WTC11 (cell line): ENCODE results near the gene MRPL33. TPM values are rescaled to one million over a fixed set of nuclear protein-coding genes. Genes with fewer than 3 reads are reported as not detected.

ENCODE experiments used
- total RNA-seq: library from RNA; stranded (reverse); gene quantifications from 3 replicates; pipeline ENCODE4 v1.2.3, GENCODE V29; 2021

MRPL33 gene
- total RNA-seq, 1 experiment from 2014 or later, result 52.5 TPM

Other genes starting within 250 kb of the MRPL33 start
- 31.1 to 34.2 TPM (median 33.2 TPM) in 3 replicates for gene ZNF512, start 188.7 kb upstream of the MRPL33 start, total RNA-seq
- 1.9 to 2.9 TPM (median 2.0 TPM) in 3 replicates for gene CCDC121, start 142.7 kb upstream of the MRPL33 start, total RNA-seq
- 35.9 to 38.4 TPM (median 37.8 TPM) in 3 replicates for gene GPN1, start 142.7 kb upstream of the MRPL33 start, total RNA-seq
- gene SUPT7L, start 108.1 kb upstream of the MRPL33 start, total RNA-seq, result 22.6 to 24.1 TPM (median 23.8 TPM) in 3 replicates
- gene SLC4A1AP, start 107.8 kb upstream of the MRPL33 start, total RNA-seq, result 17.8 to 20.1 TPM (median 19.3 TPM) in 3 replicates
- gene RBKS, start 118.7 kb downstream of the MRPL33 start, total RNA-seq, result 1.2 to 1.7 TPM (median 1.6 TPM) in 3 replicates
- 16.5 to 21.5 TPM (median 21.0 TPM) in 3 replicates for gene BABAM2, start 119.0 kb downstream of the MRPL33 start, total RNA-seq